ENCODE measurements around the gene RAB40B.

Gene RAB40B

GRCh38 chr17:82665217-82665616, 33.3 kb downstream of the RAB40B start:
- H3K27me3 ChIP-seq (ENCODE audit: control insufficient read depth, insufficient read depth, low read length): no peaks in the 10 kb centered on the region
- no peak overlapping the region for H2AFZ ChIP-seq
- no peaks in the 10 kb centered on the region for H3K79me2 ChIP-seq
- no peak for TF ChIP-seq CTCF (IDR thresholded peaks at IDR 0.05)
- no peaks in the 10 kb centered on the region for H3K36me3 ChIP-seq (ENCODE audit: control insufficient read depth, insufficient read depth, low read length)
- no peak overlapping the region for H3K27ac ChIP-seq
- no peak overlapping the region for H3K4me2 ChIP-seq (ENCODE audit: low read length)
- H3K9ac ChIP-seq: no peak overlapping the region
- H3K9me3 ChIP-seq (ENCODE audit: control insufficient read depth, low read length): no peaks in the 10 kb centered on the region
- no peak overlapping the region for H3K4me3 ChIP-seq (ENCODE audit: low read depth, low read length)
- no peaks in the 10 kb centered on the region for H3K4me1 ChIP-seq

DNA sequence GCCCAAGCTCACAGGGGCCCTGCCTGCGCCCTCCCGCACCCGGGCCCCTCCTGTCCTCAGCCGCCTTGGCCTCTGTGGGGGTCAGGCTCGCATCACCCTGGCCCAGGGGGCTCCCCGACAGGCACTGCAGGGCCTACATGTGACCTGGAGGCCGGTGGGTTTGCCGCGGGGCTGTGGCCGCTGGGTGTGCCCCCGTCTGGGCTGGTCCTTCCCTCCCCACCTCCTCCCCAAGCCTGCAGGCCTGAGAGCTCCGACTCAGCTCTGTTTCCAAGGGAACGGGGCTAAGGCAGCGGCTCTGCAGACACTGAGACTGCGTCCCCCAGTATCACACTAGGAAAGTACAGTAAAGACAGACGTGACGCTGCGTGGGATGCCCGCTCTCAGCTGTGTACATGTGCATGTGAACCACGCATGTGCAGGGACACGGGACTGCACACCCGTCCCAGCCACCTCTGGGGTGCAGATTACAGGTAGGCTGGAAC, 33.8 kb downstream of the RAB40B start:
- Histone ChIP-seq H3K79me2 (no peaks in the 10 kb centered on the region), H3K4me3 (ENCODE audit: low read depth, low read length) (no peak overlapping the region), H3K4me2 (ENCODE audit: low read length) (no peak overlapping the region), H3K9ac (no peak overlapping the region), H3K36me3 (ENCODE audit: control insufficient read depth, insufficient read depth, low read length) (no peaks in the 10 kb centered on the region), H3K27me3 (ENCODE audit: control insufficient read depth, insufficient read depth, low read length) (no peaks in the 10 kb centered on the region), H3K4me1 (no peaks in the 10 kb centered on the region), H3K9me3 (ENCODE audit: control insufficient read depth, low read length) (no peaks in the 10 kb centered on the region), H2AFZ (no peak overlapping the region), H3K27ac (no peak overlapping the region)
- no peak for TF ChIP-seq CTCF (IDR thresholded peaks at IDR 0.05)

- H3K27ac ChIP-seq: no peak overlapping the region
- no peak overlapping the region for H3K9ac ChIP-seq
- no peak overlapping the region for H2AFZ ChIP-seq
- H3K36me3 ChIP-seq (ENCODE audit: control insufficient read depth, insufficient read depth, low read length): no peaks in the 10 kb centered on the region
- no peak overlapping the region for H3K4me2 ChIP-seq (ENCODE audit: low read length)
- no peaks in the 10 kb centered on the region for H3K79me2 ChIP-seq
- H3K27me3 ChIP-seq (ENCODE audit: control insufficient read depth, insufficient read depth, low read length): no peaks in the 10 kb centered on the region
- H3K4me1 ChIP-seq: no peaks in the 10 kb centered on the region
- H3K4me3 ChIP-seq (ENCODE audit: low read depth, low read length): no peak overlapping the region
- H3K9me3 ChIP-seq (ENCODE audit: control insufficient read depth, low read length): no peaks in the 10 kb centered on the region
- no peak for TF ChIP-seq CTCF (IDR thresholded peaks at IDR 0.05)
Observed at GRCh38 chr17:82664276-82664575, 34.3 kb downstream of the RAB40B start.

DNA sequence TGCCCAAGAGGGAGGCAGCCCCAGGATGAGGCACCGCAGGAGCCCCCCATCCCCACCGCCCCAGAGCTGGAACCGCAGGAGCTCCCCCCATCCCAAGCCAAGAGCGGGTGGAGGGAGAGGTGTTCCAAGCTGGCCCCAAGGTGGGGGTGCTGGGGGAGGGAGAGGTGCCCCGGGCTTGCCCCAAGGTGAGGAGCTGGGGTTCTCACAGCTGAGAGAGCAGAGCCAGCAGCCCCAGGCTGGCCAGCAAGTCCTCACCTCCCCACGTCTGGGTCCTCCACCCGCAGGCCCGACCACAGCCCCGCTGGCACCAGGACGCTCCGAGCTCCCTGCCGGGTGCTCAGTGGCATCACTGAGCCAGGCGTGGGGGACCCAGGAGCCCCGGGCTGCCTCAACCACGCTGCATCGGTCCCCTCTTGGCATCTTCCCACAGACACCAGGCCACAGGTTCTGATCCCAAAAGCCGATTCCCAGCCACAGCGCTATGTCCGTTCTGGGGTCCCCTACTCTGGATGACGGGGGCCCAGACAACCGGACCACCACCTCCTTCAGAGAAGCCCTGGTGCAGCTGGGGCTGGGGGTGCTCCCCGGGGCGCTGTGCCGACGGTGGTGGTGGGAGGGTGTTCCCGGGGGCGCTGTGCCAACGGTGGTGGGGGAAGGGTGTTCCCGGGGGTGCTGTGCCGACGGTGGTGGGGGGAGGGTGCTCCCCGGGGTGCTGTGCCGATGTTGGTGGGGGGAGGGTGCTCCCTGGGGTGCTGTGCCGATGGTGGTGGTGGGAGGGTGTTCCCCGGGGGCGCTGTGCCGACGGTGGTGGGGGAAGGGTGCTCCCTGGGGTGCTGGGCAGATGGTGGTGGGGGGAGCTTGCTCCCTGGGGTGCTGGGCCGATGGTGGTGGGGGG, 34.9 kb downstream of the RAB40B start:
- Histone ChIP-seq H3K27ac (no peak overlapping the region), H3K9me3 (ENCODE audit: control insufficient read depth, low read length) (no peaks in the 10 kb centered on the region), H3K4me2 (ENCODE audit: low read length) (no peak overlapping the region), H3K79me2 (no peaks in the 10 kb centered on the region), H3K36me3 (ENCODE audit: control insufficient read depth, insufficient read depth, low read length) (no peaks in the 10 kb centered on the region), H3K4me3 (ENCODE audit: low read depth, low read length) (no peak overlapping the region), H3K4me1 (no peaks in the 10 kb centered on the region), H3K9ac (no peak overlapping the region), H2AFZ (no peak overlapping the region), H3K27me3 (ENCODE audit: control insufficient read depth, insufficient read depth, low read length) (no peaks in the 10 kb centered on the region)
- TF ChIP-seq CTCF (IDR thresholded peaks at IDR 0.05): no peak
